Measurements from ENCODE around the gene NOBOX.
"Not testable (repeated sequence)": the region's sequence is repeated elsewhere in the genome, so short reads cannot be mapped to it uniquely, and the experiment has no call there.

NOBOX gene

GRCh38 chr7:144436500-144436899 lies 33.0 kb upstream of the NOBOX start:
- H3K4me3 ChIP-seq (ENCODE audit: control insufficient read depth, low read depth, low read length), result no peak overlapping the region
- TF ChIP-seq, protein P1, sequence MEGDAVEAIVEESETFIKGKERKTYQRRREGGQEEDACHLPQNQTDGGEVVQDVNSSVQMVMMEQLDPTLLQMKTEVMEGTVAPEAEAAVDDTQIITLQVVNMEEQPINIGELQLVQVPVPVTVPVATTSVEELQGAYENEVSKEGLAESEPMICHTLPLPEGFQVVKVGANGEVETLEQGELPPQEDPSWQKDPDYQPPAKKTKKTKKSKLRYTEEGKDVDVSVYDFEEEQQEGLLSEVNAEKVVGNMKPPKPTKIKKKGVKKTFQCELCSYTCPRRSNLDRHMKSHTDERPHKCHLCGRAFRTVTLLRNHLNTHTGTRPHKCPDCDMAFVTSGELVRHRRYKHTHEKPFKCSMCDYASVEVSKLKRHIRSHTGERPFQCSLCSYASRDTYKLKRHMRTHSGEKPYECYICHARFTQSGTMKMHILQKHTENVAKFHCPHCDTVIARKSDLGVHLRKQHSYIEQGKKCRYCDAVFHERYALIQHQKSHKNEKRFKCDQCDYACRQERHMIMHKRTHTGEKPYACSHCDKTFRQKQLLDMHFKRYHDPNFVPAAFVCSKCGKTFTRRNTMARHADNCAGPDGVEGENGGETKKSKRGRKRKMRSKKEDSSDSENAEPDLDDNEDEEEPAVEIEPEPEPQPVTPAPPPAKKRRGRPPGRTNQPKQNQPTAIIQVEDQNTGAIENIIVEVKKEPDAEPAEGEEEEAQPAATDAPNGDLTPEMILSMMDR (conservative IDR thresholded peaks at IDR 0.05; ENCODE audit: control insufficient read depth, insufficient read depth, low read depth, low read length), result no peak
- DNase-seq (ENCODE audit: low read depth), result no peak

DNA sequence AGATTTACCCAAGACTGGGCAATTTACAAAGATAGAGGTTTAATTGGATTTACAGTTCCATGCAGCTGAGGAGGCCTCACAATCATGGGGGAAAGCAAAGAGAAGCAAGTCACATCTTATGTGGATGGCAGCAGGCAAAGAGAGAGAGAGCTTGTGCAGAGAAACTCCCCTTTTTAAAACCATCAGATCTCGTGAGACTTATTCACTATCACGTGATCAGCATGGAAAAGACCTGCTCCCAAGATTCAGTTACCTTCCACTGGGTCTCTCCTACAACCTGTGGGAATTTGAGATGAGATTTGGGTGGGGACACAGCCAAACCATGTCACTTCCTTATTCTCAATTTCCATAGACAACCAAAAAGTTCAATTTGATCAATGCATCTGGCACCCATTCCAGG lies 24.9 kb upstream of the NOBOX start:
- TF ChIP-seq, protein P1 (conservative IDR thresholded peaks at IDR 0.05; ENCODE audit: control insufficient read depth, insufficient read depth, low read depth, low read length), result no peak
- no peak overlapping the region for H3K4me3 ChIP-seq (ENCODE audit: control insufficient read depth, low read depth, low read length)
- no peak for DNase-seq (ENCODE audit: low read depth)

GRCh38 chr7:144427539-144427938 lies 24.0 kb upstream of the NOBOX start:
- H3K4me3 ChIP-seq (ENCODE audit: control insufficient read depth, low read depth, low read length); DNase-seq (ENCODE audit: low read depth): not testable (repeated sequence)

DNA sequence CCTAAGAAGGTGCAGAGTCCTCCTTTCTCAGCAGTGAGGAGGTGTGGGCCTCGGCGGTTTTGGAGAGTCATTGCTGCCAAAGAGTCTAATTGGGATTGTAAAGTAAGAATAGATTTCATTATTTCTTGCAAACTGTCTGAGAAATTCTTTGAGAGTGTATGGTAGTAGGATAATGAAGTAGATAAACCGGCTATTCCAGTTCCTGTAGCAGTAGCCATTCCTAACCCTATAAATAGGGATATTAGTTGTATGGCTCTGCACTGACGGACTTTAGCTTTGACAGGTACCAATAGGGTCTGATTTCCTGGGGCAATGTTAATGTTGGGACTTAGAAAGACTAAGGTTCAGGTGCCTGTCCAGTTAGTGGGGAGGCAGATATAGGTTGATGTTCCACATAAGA lies 15.4 kb upstream of the NOBOX start:
- DNase-seq (ENCODE audit: low read depth); H3K4me3 ChIP-seq (ENCODE audit: control insufficient read depth, low read depth, low read length): not testable (repeated sequence)

- TF ChIP-seq, protein P1 (conservative IDR thresholded peaks at IDR 0.05; ENCODE audit: control insufficient read depth, insufficient read depth, low read depth, low read length), result no peak
- DNase-seq (ENCODE audit: low read depth), result no peak
- no peak overlapping the region for H3K4me3 ChIP-seq (ENCODE audit: control insufficient read depth, low read depth, low read length)
Measured at GRCh38 chr7:144416341-144416740, 12.8 kb upstream of the NOBOX start.

- no peak for DNase-seq (ENCODE audit: low read depth)
- no peak overlapping the region for H3K4me3 ChIP-seq (ENCODE audit: control insufficient read depth, low read depth, low read length)
- TF ChIP-seq, protein P1 (conservative IDR thresholded peaks at IDR 0.05; ENCODE audit: control insufficient read depth, insufficient read depth, low read depth, low read length), result no peak
Measured at GRCh38 chr7:144415858-144416257, 12.4 kb upstream of the NOBOX start.

DNA sequence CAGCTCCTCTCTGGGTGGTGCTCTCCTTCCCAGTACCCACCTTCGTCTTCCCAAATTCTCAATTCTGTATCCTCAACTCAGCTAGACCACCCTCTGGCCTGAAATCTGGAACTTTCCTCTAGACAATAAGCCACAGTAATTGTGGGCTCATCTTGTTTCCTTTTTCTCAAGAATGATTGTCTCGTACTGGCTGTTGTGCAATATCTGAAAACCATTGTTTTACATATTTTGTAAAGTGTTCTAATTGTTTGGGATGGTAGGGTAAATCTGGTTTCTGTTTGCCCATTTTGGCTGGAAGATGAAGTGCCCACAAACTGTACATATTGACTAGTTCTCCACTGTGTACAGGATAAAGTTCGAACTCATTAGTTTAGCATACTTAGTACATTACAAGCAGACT lies 11.3 kb upstream of the NOBOX start:
- no peak overlapping the region for H3K4me3 ChIP-seq (ENCODE audit: control insufficient read depth, low read depth, low read length)
- TF ChIP-seq, protein P1 (conservative IDR thresholded peaks at IDR 0.05; ENCODE audit: control insufficient read depth, insufficient read depth, low read depth, low read length), result no peak
- DNase-seq (ENCODE audit: low read depth), result no peak

DNA sequence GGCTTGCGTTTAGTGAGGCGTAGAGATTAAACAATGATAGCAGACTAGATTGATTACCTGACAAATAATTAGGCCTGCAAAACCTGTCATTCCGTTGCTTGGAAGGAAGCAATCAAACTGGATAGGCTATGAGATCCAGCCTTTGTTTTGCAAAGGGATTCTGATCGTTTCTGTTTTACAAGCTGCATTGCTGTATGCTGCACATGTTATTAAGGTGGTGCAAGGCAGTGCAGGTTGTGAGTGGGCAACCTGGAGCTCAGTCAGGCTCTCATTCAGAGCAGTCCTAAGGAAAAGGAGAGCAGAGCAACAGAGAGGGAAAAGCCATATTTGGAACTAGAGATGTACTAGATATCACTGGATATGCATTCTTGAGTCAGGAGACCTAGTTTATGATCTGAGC lies 6.9 kb upstream of the NOBOX start:
- TF ChIP-seq, protein P1 (conservative IDR thresholded peaks at IDR 0.05; ENCODE audit: control insufficient read depth, insufficient read depth, low read depth, low read length), result no peak
- no peak overlapping the region for H3K4me3 ChIP-seq (ENCODE audit: control insufficient read depth, low read depth, low read length)
- DNase-seq (ENCODE audit: low read depth), result no peak

Data from fibroblast of mammary gland (primary cell).